D721Med (cell line): Measurements from ENCODE around the gene SNAI3.

Source experiments
- DNase-seq: peaks from one replicate; pipeline ENCODE4 v3.0.0; 2011; ENCODE audit warnings: low spot score; ENCODE audit not compliant: insufficient read length
- FAIRE-seq: peaks from 2 replicates; lab custom pipeline; 2011; peaks lifted over from hg19 to GRCh38; lab: Jason Lieb, UNC
- CTCF ChIP-seq: IDR thresholded peaks from 2 replicates; pipeline ENCODE4 v1.5.1; 2012; ENCODE audit warnings: mild to moderate bottlenecking, control low read depth; ENCODE audit not compliant: insufficient read depth; ENCODE audit errors: missing control alignments

Gene SNAI3

GRCh38 chr16:88651276-88651988 is 34.9 kb downstream of the SNAI3 start:
- FAIRE-seq (no peak), DNase-seq (no peak)
- TF ChIP-seq CTCF, result no peak

DNA sequence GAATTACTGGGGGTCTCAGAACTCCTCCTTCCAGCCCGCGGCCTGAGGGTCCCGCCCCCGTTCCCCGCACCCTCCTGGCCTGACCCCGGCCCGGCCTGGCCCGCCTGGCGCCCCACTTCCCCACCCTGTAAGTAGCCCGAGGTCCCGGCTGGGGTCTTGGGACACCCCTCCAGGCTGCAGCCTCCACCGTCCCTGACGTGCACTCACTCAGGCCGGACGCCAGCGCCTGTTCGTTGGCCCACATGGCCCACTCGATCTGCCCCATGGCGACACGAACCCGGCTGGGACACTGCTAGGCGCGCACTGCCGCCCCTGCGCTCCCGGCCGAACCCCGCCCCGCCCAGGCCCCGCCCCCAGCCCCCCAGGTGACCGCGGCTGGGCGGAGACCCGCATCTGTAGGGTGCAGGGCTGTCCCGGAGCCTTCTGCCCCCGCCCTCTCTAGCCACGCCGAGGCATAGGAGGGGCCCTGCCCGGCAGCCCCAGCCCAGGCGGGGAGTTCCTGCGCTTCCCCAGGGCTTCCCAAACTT is 35.5 kb downstream of the SNAI3 start, which contains the start of gene CYBA:
Gene CYBA (minus strand): TSS at position 305 of the 527 bp plus-strand sequence. CDS start 40 bp downstream, at position 265.
- TF ChIP-seq CTCF, result no peak
- DNase-seq, result no peak
- no peak for FAIRE-seq

DNA sequence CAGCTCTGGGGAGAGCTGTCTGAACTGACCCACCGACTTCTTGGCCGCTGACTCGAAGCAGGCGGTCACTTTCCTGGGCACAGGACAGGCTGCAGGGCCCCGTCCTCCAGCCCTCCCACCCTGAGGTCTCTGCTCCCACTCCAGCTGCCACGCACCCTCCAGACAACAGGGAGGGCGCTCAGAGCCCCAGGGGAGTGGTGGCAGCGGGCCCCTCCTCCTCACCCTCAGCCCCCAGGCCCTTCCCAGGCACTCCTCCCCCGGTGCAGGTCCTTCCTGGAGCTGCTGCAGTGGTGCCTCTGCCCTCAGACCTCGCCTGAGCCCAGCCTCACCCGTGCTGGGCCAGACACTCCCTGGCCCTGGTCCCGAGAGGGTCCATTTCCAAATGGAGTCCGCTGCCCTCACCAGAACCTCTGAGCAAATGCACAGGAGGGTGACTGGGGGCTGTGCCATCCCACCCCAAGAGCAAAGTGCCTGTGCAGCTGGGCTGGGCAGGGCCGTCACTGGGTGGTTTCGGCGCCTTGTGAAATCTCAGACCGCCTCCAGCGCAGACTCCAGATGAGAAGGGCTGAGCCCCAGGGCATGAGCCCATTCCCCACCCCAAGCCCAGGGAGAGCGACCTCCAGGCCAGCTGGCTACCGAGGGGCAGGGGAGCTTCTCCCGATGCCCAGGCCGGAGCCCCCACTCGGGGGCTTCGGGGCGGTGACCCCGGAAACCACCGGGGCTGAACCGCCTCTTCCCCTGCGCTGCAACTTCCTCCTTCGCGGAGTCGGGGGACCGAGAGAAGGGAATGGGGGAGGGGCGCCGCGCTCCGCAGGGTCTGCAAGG is 36.2 kb downstream of the SNAI3 start:
- FAIRE-seq (no peak), DNase-seq (no peak)
- TF ChIP-seq CTCF, result no peak

DNA sequence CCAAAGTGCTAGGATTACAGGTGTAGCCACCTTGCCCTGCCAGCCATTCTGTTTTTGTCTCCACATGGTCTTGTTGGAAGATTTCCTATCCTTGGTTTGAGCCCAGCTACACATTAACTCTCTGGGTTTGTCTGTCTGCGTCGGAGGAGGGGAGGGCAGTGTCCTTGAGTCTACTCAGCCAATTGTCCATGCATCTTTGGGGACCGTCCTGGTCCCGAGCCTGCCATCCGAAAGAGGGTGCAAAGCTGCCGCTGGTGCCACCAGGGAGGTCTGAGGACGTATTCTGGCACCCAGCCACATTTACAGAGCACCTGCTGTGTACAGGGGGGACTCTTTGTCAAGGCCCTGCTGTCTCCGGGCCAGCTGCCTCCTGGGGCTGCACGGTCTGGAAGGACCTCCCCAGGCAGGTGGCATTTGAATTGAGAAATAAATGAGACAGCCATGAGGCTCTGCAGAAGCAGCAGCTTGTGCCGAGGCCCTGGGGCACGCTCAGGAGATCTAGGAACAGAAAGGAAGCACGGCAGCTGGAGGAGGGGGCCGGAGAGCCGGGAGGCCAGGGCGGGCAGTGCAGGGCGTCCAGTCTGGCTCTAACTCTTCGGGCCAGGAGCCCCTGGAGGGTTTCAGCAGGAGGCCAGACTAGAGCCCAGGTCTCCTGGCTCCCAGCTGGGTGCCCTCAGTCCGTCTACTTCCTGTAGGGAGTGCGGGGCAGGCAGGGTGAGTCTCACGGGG is 36.9 kb downstream of the SNAI3 start:
- TF ChIP-seq CTCF, result no peak
- FAIRE-seq (no peak), DNase-seq (no peak)

GRCh38 chr16:88647178-88648070 is 38.9 kb downstream of the SNAI3 start:
- FAIRE-seq (no peak), DNase-seq (no peak)
- no peak for TF ChIP-seq CTCF

DNA sequence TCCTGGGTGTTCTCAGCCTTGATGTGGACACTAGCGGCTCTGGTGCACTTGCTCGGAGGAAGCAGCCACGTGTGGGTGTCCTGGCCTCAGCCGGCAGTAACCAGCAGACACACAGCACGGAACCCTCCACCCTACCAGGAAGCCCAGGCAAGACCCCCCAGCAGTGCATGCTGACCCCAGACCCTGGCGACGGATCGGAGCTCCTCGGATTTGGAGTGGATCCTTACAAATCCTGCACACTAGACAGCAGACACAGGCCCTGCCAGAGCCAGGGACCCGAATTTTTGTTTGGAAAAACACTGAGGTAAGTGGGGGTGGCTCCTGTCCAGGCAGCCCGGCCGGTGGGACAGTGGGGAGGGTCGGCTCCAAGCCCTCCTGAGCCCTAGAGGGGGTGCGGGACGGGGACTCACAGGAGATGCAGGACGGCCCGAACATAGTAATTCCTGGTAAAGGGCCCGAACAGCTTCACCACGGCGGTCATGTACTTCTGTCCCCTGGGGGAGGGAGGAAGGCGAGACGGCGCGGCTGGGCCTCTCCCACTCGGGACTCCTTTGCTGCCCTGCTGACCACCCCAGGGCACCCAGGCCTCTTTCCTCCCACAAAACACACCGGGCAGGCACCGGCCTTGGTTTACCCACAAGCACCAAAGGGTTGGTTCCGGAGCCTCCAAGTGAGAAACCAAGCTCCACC is 39.8 kb downstream of the SNAI3 start:
- no peak for DNase-seq
- no peak for FAIRE-seq
- TF ChIP-seq CTCF, result no peak
